Motor neuron (in vitro differentiated cells): ENCODE data around the gene RIOX2. TPM values are rescaled to one million over a fixed set of nuclear protein-coding genes. Genes with fewer than 3 reads are reported as not detected.

ENCODE experiments used
- total RNA-seq, 8 experiments: library from RNA; unstranded; fragments of 300-600 nt; gene quantifications; 2 replicates each; pipeline versions ENCODE4 v1.2.3 to v1.2.4, GENCODE V29; 2022

RIOX2 gene
- total RNA-seq, 8 experiments from 2014 or later = 11.0 to 275 (median 25.4) TPM

Other genes starting within 250 kb of the RIOX2 start
- gene ARL6, start 207.7 kb downstream of the RIOX2 start, total RNA-seq = 10 to 100 TPM in 5 of 8 experiments, 1 to 10 TPM in 3; 6.5 to 15.5 (median 12.0) TPM
- gene CRYBG3, start 150.4 kb downstream of the RIOX2 start, total RNA-seq = 10 to 100 TPM in 5 of 8 experiments, 1 to 10 TPM in 3; 4.7 to 14.3 (median 10.8) TPM
- 1 to 10 TPM in 1 of 8 experiments, under 1 TPM in 5, not detected in 2; 0.09 to 1.1 (median 0.31) TPM for gene GABRR3, start 62.9 kb upstream of the RIOX2 start, total RNA-seq
- not detected for gene OR5AC2, start 114.7 kb upstream of the RIOX2 start, total RNA-seq
- under 1 TPM in 2 of 8 experiments, not detected in 6; 0.09 to 0.28 TPM for gene OR5H1, start 158.3 kb upstream of the RIOX2 start, total RNA-seq
- under 1 TPM in 5 of 8 experiments, not detected in 3; 0.05 to 0.33 (median 0.09) TPM for gene OR5H14, start 175.0 kb upstream of the RIOX2 start, total RNA-seq
- under 1 TPM in 1 of 8 experiments, not detected in 7; 0.33 TPM for gene OR5H15, start 194.3 kb upstream of the RIOX2 start, total RNA-seq